Upper lobe of left lung (tissue), 6 donors: ENCODE results near the gene GNL1. TPM values are rescaled to one million over a fixed set of nuclear protein-coding genes. Genes with fewer than 3 reads are reported as not detected.
"Not testable (repeated sequence)": the region's sequence is repeated elsewhere in the genome, so short reads cannot be mapped to it uniquely, and the experiment has no call there.

Source experiments
- ATAC-seq, 2 donors: fragments of 200-7000 bp; cut with Tn5 transposase; one replicate each; pipeline ENCODE4 v1.9.1; 2022; ENCODE audit warnings: mild to moderate bottlenecking in 2 of 2, moderate library complexity in 2 of 2; ENCODE audit not compliant: low FRiP score in 2 of 2
- DNase-seq, 2 donors: peaks; one replicate each; pipeline ENCODE4 v3.0.0-alpha.2; 2019 to 2020
- H3K27ac ChIP-seq, 4 donors: fragments of 200-600 bp; sonication (generic); one replicate each; pipeline ENCODE4 v1.5.1; 2016 to 2019
- H3K27me3 ChIP-seq, 4 donors: fragments of 200-600 bp; sonication (generic); one replicate each; pipeline ENCODE4 v1.5.1; 2017 to 2019
- H3K36me3 ChIP-seq, 4 donors: fragments of 200-600 bp; sonication (generic); one replicate each; pipeline ENCODE4 v1.5.1; 2016 to 2019
- H3K4me1 ChIP-seq, 4 donors: fragments of 200-600 bp; sonication (generic); one replicate each; pipeline ENCODE4 v1.5.1; 2018 to 2019
- H3K4me3 ChIP-seq, 4 donors: fragments of 200-600 bp; sonication (generic); one replicate each; pipeline ENCODE4 v1.5.1; 2017 to 2019; ENCODE audit warnings: mild to moderate bottlenecking in 2 of 4, moderate library complexity in 1 of 4
- H3K9me3 ChIP-seq, 4 donors: fragments of 200-600 bp; sonication (generic); one replicate each; pipeline ENCODE4 v1.5.1; 2018 to 2019
- CTCF ChIP-seq, 6 experiments: fragments of 450-650 bp in 4 of 6; fragments of 200-600 bp in 2 of 6; sonication (generic) in 2 of 6; IDR thresholded peaks; one replicate each; pipeline ENCODE4 v1.5.1; 2016 to 2019; ENCODE audit warnings: antibody characterized with exemption in 6 of 6
- EP300 ChIP-seq, 4 donors: sonication (generic); formaldehyde crosslinking; IDR thresholded peaks; one replicate each; pipeline ENCODE4 v1.5.1; 2017; ENCODE audit warnings: antibody characterized with exemption in 4 of 4, control low read depth in 2 of 4
- POLR2A ChIP-seq, 4 donors: fragments of 450-650 bp; IDR thresholded peaks; one replicate each; pipeline ENCODE4 v1.5.1; 2016 to 2017; ENCODE audit warnings: antibody characterized with exemption in 4 of 4, mild to moderate bottlenecking in 2 of 4
- POLR2AphosphoS5 ChIP-seq, 2 donors: sonication (generic); formaldehyde crosslinking; IDR thresholded peaks; one replicate each; pipeline ENCODE4 v1.5.1; 2017; ENCODE audit warnings: antibody characterized with exemption in 2 of 2
- WGBS, 2 donors: methylation state at CpG; one replicate each; pipeline ENCODE4 v1.1.5; 2017 to 2018; 5-methylcytosine and 5-hydroxymethylcytosine counted together
- total RNA-seq, 6 donors: library from RNA; depleted of rRNA in 4 of 6; stranded (reverse); fragments of >200 nt in 4 of 6; gene quantifications; one replicate each; pipeline versions ENCODE4 v1.1.0 to v1.2.1, GENCODE V29; 2016 to 2021
- donor health status: DM: no; HTN: no; CAD: no; lungs with moderate emphysema.
- donor health status: DM: no; HTN: yes; CAD: no; lungs with severe emphysema.

GNL1 gene
- total RNA-seq, 6 donors from 2014 or later: 30.4 to 60.6 (median 51.2) TPM

DNA sequence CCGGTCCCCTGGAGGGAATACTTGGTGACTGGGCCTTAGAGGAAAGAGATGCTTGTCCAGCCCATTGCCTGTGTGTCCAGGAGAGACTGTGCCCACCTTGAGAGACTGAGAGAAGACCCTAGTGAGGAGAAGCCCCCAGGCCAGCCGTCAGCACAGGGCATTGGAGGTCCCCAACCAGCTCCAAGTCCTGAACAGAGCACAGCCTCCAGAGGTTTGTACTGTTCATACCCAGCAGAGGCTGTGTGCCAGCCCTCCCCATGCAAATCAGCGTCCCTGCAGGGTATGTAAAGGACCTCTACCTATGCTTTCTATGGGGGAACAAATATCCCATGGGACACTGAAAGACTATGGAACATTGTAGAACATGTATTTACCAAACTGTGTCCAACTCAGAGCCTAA lies 58.6 kb downstream of the GNL1 start:
- peak overlapping the region in 3 of 4 donors; percentile 76 to 99 (median 98) for H3K27ac ChIP-seq
- no peak overlapping the region for H3K4me3 ChIP-seq
- H3K9me3 ChIP-seq: no peaks in the 10 kb centered on the region
- WGBS, 2 donors: 82 to 94% methylated on average over 2 to 3 of the region's 3 CpGs
- ATAC-seq: no peak
- no peak for DNase-seq
- H3K36me3 ChIP-seq: peaks cover 9 to 18% (median 12%) of the 10 kb centered on the region in 4 donors
- no peaks in the 10 kb centered on the region for H3K27me3 ChIP-seq
- peaks cover 28 to 39% (median 36%) of the 10 kb centered on the region in 4 donors for H3K4me1 ChIP-seq
- TF ChIP-seq EP300 (IDR thresholded peaks at IDR 0.05) (no peak), POLR2A (IDR thresholded peaks at IDR 0.05) (no peak), CTCF (IDR thresholded peaks at IDR 0.05) (no peak), POLR2AphosphoS5 (IDR thresholded peaks at IDR 0.05) (no peak)

GRCh38 chr6:30497261-30497599 lies 59.1 kb downstream of the GNL1 start:
- 93 to 95% methylated on average over 5 of the region's 5 CpGs for WGBS, 2 donors
- H3K4me1 ChIP-seq: peaks cover 33 to 44% (median 40%) of the 10 kb centered on the region in 4 donors
- H3K36me3 ChIP-seq: peaks cover 14 to 23% (median 16%) of the 10 kb centered on the region in 4 donors
- ATAC-seq, H3K27me3 ChIP-seq, H3K9me3 ChIP-seq, H3K4me3 ChIP-seq, DNase-seq: not testable (repeated sequence)
- peak overlapping the region; percentile 47 to 99 (median 87) for H3K27ac ChIP-seq

DNA sequence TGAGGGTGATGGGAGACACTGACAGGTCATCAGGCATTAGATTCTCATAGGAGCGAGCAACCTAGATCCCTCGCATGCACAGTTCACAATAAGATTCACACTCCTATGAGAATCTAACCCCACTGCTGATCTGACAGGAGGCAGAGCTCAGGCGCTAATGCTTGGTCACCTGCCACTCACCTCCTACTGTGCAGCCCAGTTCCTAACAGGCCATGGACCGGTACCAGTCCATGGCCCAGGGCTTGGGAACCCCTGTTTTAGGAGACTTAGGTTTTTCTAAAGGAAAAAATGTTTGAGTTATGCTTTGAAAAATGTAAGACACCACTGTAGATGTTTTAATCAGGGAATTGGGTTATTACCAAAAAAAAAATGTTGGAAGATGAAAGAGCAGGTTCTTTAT lies 60.3 kb downstream of the GNL1 start:
- no peak for ATAC-seq
- no peak for DNase-seq
- no peak overlapping the region for H3K4me3 ChIP-seq
- peaks cover 45 to 55% (median 51%) of the 10 kb centered on the region in 4 donors for H3K4me1 ChIP-seq
- H3K27me3 ChIP-seq: no peaks in the 10 kb centered on the region
- 77 to 94% methylated on average over 4 of the region's 4 CpGs for WGBS, 2 donors
- H3K27ac ChIP-seq: peak overlapping the region; percentile 47 to 99 (median 87)
- H3K36me3 ChIP-seq: peaks cover 25 to 36% (median 29%) of the 10 kb centered on the region in 4 donors
- no peak for TF ChIP-seq CTCF (IDR thresholded peaks at IDR 0.05)
- TF ChIP-seq EP300 (IDR thresholded peaks at IDR 0.05): no peak
- no peak for TF ChIP-seq POLR2AphosphoS5 (IDR thresholded peaks at IDR 0.05)
- TF ChIP-seq POLR2A (IDR thresholded peaks at IDR 0.05): no peak
- H3K9me3 ChIP-seq: no peaks in the 10 kb centered on the region

DNA sequence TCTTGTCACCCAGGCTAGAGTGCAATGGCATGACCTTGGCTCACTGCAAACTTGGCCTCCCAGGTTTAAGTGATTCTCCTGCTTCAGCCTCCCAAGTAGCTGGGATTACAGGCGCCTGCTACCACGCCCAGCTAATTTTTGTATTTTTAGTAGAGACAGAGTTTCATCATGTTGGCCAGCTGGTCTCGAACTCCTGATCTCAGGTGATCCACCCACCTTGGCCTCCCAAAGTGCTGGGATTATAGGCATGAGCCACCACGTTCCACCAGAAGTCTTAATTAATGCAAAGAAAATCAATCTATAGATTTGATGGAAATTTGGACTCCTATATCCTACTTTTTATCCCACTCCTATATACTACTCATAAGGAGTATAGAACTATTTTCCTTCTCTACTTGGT lies 61.2 kb downstream of the GNL1 start:
- not testable (repeated sequence) for ATAC-seq, H3K27me3 ChIP-seq, H3K9me3 ChIP-seq, DNase-seq
- 61 to 75% methylated on average over 4 of the region's 4 CpGs for WGBS, 2 donors
- peaks cover 28 to 44% (median 38%) of the 10 kb centered on the region in 4 donors for H3K36me3 ChIP-seq
- peaks cover 51 to 64% (median 54%) of the 10 kb centered on the region in 4 donors for H3K4me1 ChIP-seq
- peak overlapping the region in 1 of 4 donors; percentile 76 for H3K4me3 ChIP-seq
- peak overlapping the region; percentile 47 to 99 (median 87) for H3K27ac ChIP-seq

DNA sequence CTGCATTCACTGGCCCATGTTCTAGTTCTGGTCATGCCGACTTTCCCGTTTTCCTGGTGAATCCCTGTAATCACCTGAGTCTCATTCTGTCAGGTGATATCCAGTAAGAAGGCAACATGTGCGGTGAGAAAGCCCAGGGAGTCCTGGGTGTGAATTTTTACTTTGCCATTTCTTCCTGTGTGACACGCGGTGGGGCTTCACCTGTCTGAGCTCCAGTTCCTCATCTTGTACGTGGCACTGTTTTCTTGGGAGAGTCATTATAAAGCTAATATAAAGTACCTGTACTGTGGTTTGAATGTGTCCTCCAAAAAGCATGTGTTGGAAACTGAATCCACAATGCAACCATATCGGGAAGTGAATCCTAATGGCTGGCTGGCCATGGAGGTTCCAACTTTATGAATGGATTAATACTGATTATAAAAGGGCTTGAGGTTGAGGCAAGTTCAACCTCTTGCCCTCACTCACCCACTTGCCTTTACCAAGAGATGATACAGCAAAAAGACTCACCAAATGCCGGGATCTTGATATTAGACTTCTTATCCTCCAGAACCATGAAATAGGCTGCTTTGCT lies 61.9 kb downstream of the GNL1 start:
- Histone ChIP-seq H3K4me3 (peak overlapping the region in 2 of 4 donors; percentile 76 to 90), H3K27me3 (no peaks in the 10 kb centered on the region), H3K27ac (peak overlapping the region; percentile 76 to 100 (median 98)), H3K36me3 (peaks cover 28 to 44% (median 38%) of the 10 kb centered on the region in 4 donors), H3K4me1 (peaks cover 51 to 64% (median 54%) of the 10 kb centered on the region in 4 donors), H3K9me3 (no peaks in the 10 kb centered on the region)
- TF ChIP-seq CTCF (IDR thresholded peaks at IDR 0.05) (no peak), POLR2A (IDR thresholded peaks at IDR 0.05) (peak in 1 of 4 donors; percentile 16)
- no peak for DNase-seq
- no peak for ATAC-seq
- WGBS, 2 donors: 68 to 72% methylated on average over 8 of the region's 8 CpGs

GRCh38 chr6:30493643-30494250 lies 62.5 kb downstream of the GNL1 start:
- Histone ChIP-seq H3K4me1 (peaks cover 51 to 64% (median 55%) of the 10 kb centered on the region in 4 donors), H3K27ac (peak overlapping the region; percentile 76 to 100 (median 98)), H3K4me3 (peak overlapping the region in 3 of 4 donors; percentile 73 to 90 (median 76)), H3K9me3 (no peaks in the 10 kb centered on the region), H3K36me3 (peaks cover 28 to 44% (median 38%) of the 10 kb centered on the region in 4 donors), H3K27me3 (no peaks in the 10 kb centered on the region)
- DNase-seq (peak in 1 of 2 donors; percentile 53), ATAC-seq (no peak)
- TF ChIP-seq POLR2AphosphoS5 (IDR thresholded peaks at IDR 0.05) (no peak), POLR2A (IDR thresholded peaks at IDR 0.05) (peak in 1 of 4 donors; percentile 27), CTCF (IDR thresholded peaks at IDR 0.05) (peak in 2 of 6 experiments; percentile 7 to 29), EP300 (IDR thresholded peaks at IDR 0.05) (no peak)
- WGBS, 2 donors: 59 to 73% methylated on average over 4 to 8 of the region's 8 CpGs
